GM12878 (cell line): Measurements from ENCODE around the gene PUDP. TPM values are rescaled to one million over a fixed set of nuclear protein-coding genes. Genes with fewer than 3 reads are reported as not detected.

Experiments used
- microRNA-seq: library from miRNA; unstranded; fragments of <30 nt; microRNA quantifications from one replicate; pipeline ENCODE4, GENCODE V29; 2018
- polyA plus RNA-seq, 11 experiments: library from polyadenylated mRNA; depleted of rRNA in 4 of 11; unstranded in 6 of 11; stranded (reverse) in 5 of 11; fragments of >200 nt; fragmentation: Nextera tagmentation in 4 of 11; fragmentation: Illumina TruSeq in 1 of 11; extraction: Ambion mirVana in 4 of 11; extraction: Trizol in 1 of 11; gene quantifications; 1 replicate in 1 of 11; 2 replicates in 10 of 11; pipeline versions ENCODE4 v1.2.1 to v1.2.3, GENCODE V29; 2011 to 2016; ENCODE audit warnings: inconsistent platforms in 2 of 11, missing spikeins in 2 of 11, low read depth in 1 of 11
- small RNA-seq: library from RNA; depleted of rRNA; stranded (forward); fragments of <200 nt; gene quantifications from one replicate; pipeline ENCODE3, GENCODE V24; 2014
- total RNA-seq, 4 experiments: library from RNA; depleted of rRNA in 3 of 4; stranded (reverse); fragments of >200 nt in 3 of 4; fragmentation: Illumina TruSeq in 1 of 4; extraction: Trizol in 1 of 4; gene quantifications; 2 replicates each; pipeline versions ENCODE4 v1.2.1 to v1.2.3, GENCODE V29; 2013 to 2021

The PUDP gene
- total and polyA plus RNA-seq, 10 of the 15 experiments (the other 5 are each of a cell fraction or from before 2014, with no cell fraction given): 30.8 to 83.5 (median 61.7) TPM

Small RNA genes within 50 kb of the gene (microRNA-seq; reads per million reads assigned to microRNA genes)
- 12.6 reads per million, percentile 47 among the genes with 10 or more reads in this experiment for gene MIR4767

Small RNA genes within 50 kb of the gene (small RNA-seq; reads per million reads assigned to genes)
- 8.6 reads per million, percentile 94 among the genes with 10 or more reads in this experiment for gene MIR4767

Other genes with a start within 250 kb of the PUDP start
- gene STS, start 441 bp downstream of the PUDP start, total RNA-seq (2014; rRNA removed): 4.6 and 4.8 TPM in 2 replicates
- gene STS, start 441 bp downstream of the PUDP start, total RNA-seq (2014; rRNA removed; fragmentation: Illumina TruSeq; extraction: Trizol): 5.1 and 5.3 TPM in 2 replicates
- gene STS, start 441 bp downstream of the PUDP start, total RNA-seq (2021): 5.3 and 6.1 TPM in 2 replicates
- 19.4 and 19.6 TPM in 2 replicates for gene STS, start 441 bp downstream of the PUDP start, polyA plus RNA-seq (2011; rRNA removed)
- gene STS, start 441 bp downstream of the PUDP start, polyA plus RNA-seq (2014; fragmentation: Illumina TruSeq; extraction: Trizol): 7.0 and 7.2 TPM in 2 replicates
- 1 to 10 TPM; 1.6 to 1.7 TPM for gene STS, start 441 bp downstream of the PUDP start, polyA plus RNA-seq (2014; fragmentation: Nextera tagmentation; extraction: Ambion mirVana)
- 2.4 and 3.2 TPM in 2 replicates for gene STS, start 441 bp downstream of the PUDP start, polyA plus RNA-seq (2014; rRNA removed)
- gene STS, start 441 bp downstream of the PUDP start, polyA plus RNA-seq (2016; fragmentation: Nextera tagmentation; extraction: Ambion mirVana): 1 to 10 TPM; 3.4 to 4.8 TPM